ENCODE results near the gene PAQR9.

Gene PAQR9

GRCh38 chr3:142915636-142916035 is 47.8 kb downstream of the PAQR9 start:
- WGBS, 2 donors (ENCODE audit: extremely low coverage in 2 of 2, insufficient read length in 2 of 2, insufficient replicate concordance in 1 of 2): no CpG with 5 or more reads among the region's 3 CpGs
- no peak overlapping the region for H2BK12ac ChIP-seq (ENCODE audit: low read length)
- peaks cover 0 to 3% of the 10 kb centered on the region in 2 donors for H3K4me1 ChIP-seq (ENCODE audit: control insufficient read depth in 2 of 2, insufficient read depth in 1 of 2, low read depth in 1 of 2, low read length in 2 of 2)
- H3K36me3 ChIP-seq (replicated peaks in 1 of 2; ENCODE audit: control insufficient read depth in 2 of 2, insufficient read depth in 2 of 2, low read length in 2 of 2): no peaks in the 10 kb centered on the region
- no peak overlapping the region for H3K27ac ChIP-seq (replicated peaks; ENCODE audit: low read length)
- no peak overlapping the region for H2BK120ac ChIP-seq (ENCODE audit: low read depth, low read length)
- H4K8ac ChIP-seq (ENCODE audit: low read depth, low read length): no peak overlapping the region
- H3K18ac ChIP-seq (ENCODE audit: low read length): no peak overlapping the region
- no peak overlapping the region for H4K91ac ChIP-seq (ENCODE audit: low read depth, low read length, poor library complexity)
- no peak overlapping the region for H3K4ac ChIP-seq (ENCODE audit: low read length)
- H2BK5ac ChIP-seq (ENCODE audit: low read length): no peak overlapping the region
- no peak overlapping the region for H3K14ac ChIP-seq (ENCODE audit: low read length)
- no peak for DNase-seq (ENCODE audit: low spot score)
- no peaks in the 10 kb centered on the region for H3K79me1 ChIP-seq (ENCODE audit: low read depth, low read length)
- no peak overlapping the region for H2AK5ac ChIP-seq (ENCODE audit: low read depth, low read length)
- no peak overlapping the region for H3K4me2 ChIP-seq (ENCODE audit: insufficient read depth, low read length, poor library complexity, severe bottlenecking)
- H3K4me3 ChIP-seq (ENCODE audit: low read length in 2 of 2): no peak overlapping the region
- H2BK15ac ChIP-seq (ENCODE audit: low read length): no peak overlapping the region
- H3K23ac ChIP-seq (ENCODE audit: low read depth, low read length, poor library complexity): no peak overlapping the region
- no peak overlapping the region for H2AFZ ChIP-seq (ENCODE audit: low read length)
- no peaks in the 10 kb centered on the region for H3K27me3 ChIP-seq (ENCODE audit: control insufficient read depth in 3 of 3, insufficient read depth in 3 of 3, low read depth in 1 of 3, low read length in 3 of 3)
- H3K9me3 ChIP-seq (replicated peaks in 1 of 2; ENCODE audit: control insufficient read depth in 2 of 2, insufficient read depth in 1 of 2, low read depth in 1 of 2, low read length in 2 of 2): no peaks in the 10 kb centered on the region
- H3K9ac ChIP-seq (ENCODE audit: low read depth, low read length, poor library complexity): no peak overlapping the region

GRCh38 chr3:142914286-142914811 is 49.1 kb downstream of the PAQR9 start:
- no peak overlapping the region for H3K4ac ChIP-seq (ENCODE audit: low read length)
- no peak overlapping the region for H4K91ac ChIP-seq (ENCODE audit: low read depth, low read length, poor library complexity)
- no peaks in the 10 kb centered on the region for H3K9me3 ChIP-seq (replicated peaks in 1 of 2; ENCODE audit: control insufficient read depth in 2 of 2, insufficient read depth in 1 of 2, low read depth in 1 of 2, low read length in 2 of 2)
- no peak overlapping the region for H3K14ac ChIP-seq (ENCODE audit: low read length)
- H3K36me3 ChIP-seq (replicated peaks in 1 of 2; ENCODE audit: control insufficient read depth in 2 of 2, insufficient read depth in 2 of 2, low read length in 2 of 2): no peaks in the 10 kb centered on the region
- H3K18ac ChIP-seq (ENCODE audit: low read length): no peak overlapping the region
- H2BK15ac ChIP-seq (ENCODE audit: low read length): no peak overlapping the region
- H2AFZ ChIP-seq (ENCODE audit: low read length): no peak overlapping the region
- no peak overlapping the region for H4K8ac ChIP-seq (ENCODE audit: low read depth, low read length)
- no peaks in the 10 kb centered on the region for H3K27me3 ChIP-seq (ENCODE audit: control insufficient read depth in 3 of 3, insufficient read depth in 3 of 3, low read depth in 1 of 3, low read length in 3 of 3)
- peaks cover 0 to 7% of the 10 kb centered on the region in 2 donors for H3K4me1 ChIP-seq (ENCODE audit: control insufficient read depth in 2 of 2, insufficient read depth in 1 of 2, low read depth in 1 of 2, low read length in 2 of 2)
- H2AK5ac ChIP-seq (ENCODE audit: low read depth, low read length): no peak overlapping the region
- no peak overlapping the region for H3K4me3 ChIP-seq (ENCODE audit: low read length in 2 of 2)
- DNase-seq (ENCODE audit: low spot score): no peak
- H3K23ac ChIP-seq (ENCODE audit: low read depth, low read length, poor library complexity): no peak overlapping the region
- H3K9ac ChIP-seq (ENCODE audit: low read depth, low read length, poor library complexity): no peak overlapping the region
- no peaks in the 10 kb centered on the region for H3K79me1 ChIP-seq (ENCODE audit: low read depth, low read length)
- no peak overlapping the region for H3K4me2 ChIP-seq (ENCODE audit: insufficient read depth, low read length, poor library complexity, severe bottlenecking)
- WGBS, 2 donors (ENCODE audit: extremely low coverage in 2 of 2, insufficient read length in 2 of 2, insufficient replicate concordance in 1 of 2): no CpG with 5 or more reads among the region's 3 CpGs
- H2BK12ac ChIP-seq (ENCODE audit: low read length): no peak overlapping the region
- H2BK5ac ChIP-seq (ENCODE audit: low read length): no peak overlapping the region
- no peak overlapping the region for H2BK120ac ChIP-seq (ENCODE audit: low read depth, low read length)
- H3K27ac ChIP-seq (replicated peaks; ENCODE audit: low read length): no peak overlapping the region

GRCh38 chr3:142913432-142913831 is 50.0 kb downstream of the PAQR9 start:
- Histone ChIP-seq H2AFZ (ENCODE audit: low read length) (no peak overlapping the region), H3K4me2 (ENCODE audit: insufficient read depth, low read length, poor library complexity, severe bottlenecking) (no peak overlapping the region), H3K9ac (ENCODE audit: low read depth, low read length, poor library complexity) (no peak overlapping the region), H3K14ac (ENCODE audit: low read length) (no peak overlapping the region), H2BK120ac (ENCODE audit: low read depth, low read length) (no peak overlapping the region), H3K27ac (replicated peaks; ENCODE audit: low read length) (no peak overlapping the region), H2AK5ac (ENCODE audit: low read depth, low read length) (no peak overlapping the region), H4K8ac (ENCODE audit: low read depth, low read length) (no peak overlapping the region), H3K36me3 (replicated peaks in 1 of 2; ENCODE audit: control insufficient read depth in 2 of 2, insufficient read depth in 2 of 2, low read length in 2 of 2) (no peaks in the 10 kb centered on the region), H3K4ac (ENCODE audit: low read length) (no peak overlapping the region), H3K23ac (ENCODE audit: low read depth, low read length, poor library complexity) (no peak overlapping the region), H2BK15ac (ENCODE audit: low read length) (no peak overlapping the region), H2BK12ac (ENCODE audit: low read length) (no peak overlapping the region), H4K91ac (ENCODE audit: low read depth, low read length, poor library complexity) (no peak overlapping the region), H3K9me3 (replicated peaks in 1 of 2; ENCODE audit: control insufficient read depth in 2 of 2, insufficient read depth in 1 of 2, low read depth in 1 of 2, low read length in 2 of 2) (no peaks in the 10 kb centered on the region), H3K18ac (ENCODE audit: low read length) (no peak overlapping the region), H3K4me3 (ENCODE audit: low read length in 2 of 2) (no peak overlapping the region), H3K79me1 (ENCODE audit: low read depth, low read length) (no peaks in the 10 kb centered on the region), H3K4me1 (ENCODE audit: control insufficient read depth in 2 of 2, insufficient read depth in 1 of 2, low read depth in 1 of 2, low read length in 2 of 2) (peaks cover 0 to 7% of the 10 kb centered on the region in 2 donors), H2BK5ac (ENCODE audit: low read length) (no peak overlapping the region), H3K27me3 (ENCODE audit: control insufficient read depth in 3 of 3, insufficient read depth in 3 of 3, low read depth in 1 of 3, low read length in 3 of 3) (no peaks in the 10 kb centered on the region)
- WGBS, 2 donors (ENCODE audit: extremely low coverage in 2 of 2, insufficient read length in 2 of 2, insufficient replicate concordance in 1 of 2): no CpG with 5 or more reads among the region's 1 CpG
- no peak for DNase-seq (ENCODE audit: low spot score)

GRCh38 chr3:142912402-142913172 is 50.9 kb downstream of the PAQR9 start:
- H4K91ac ChIP-seq (ENCODE audit: low read depth, low read length, poor library complexity): no peak overlapping the region
- no peak overlapping the region for H2BK120ac ChIP-seq (ENCODE audit: low read depth, low read length)
- no peak overlapping the region for H3K18ac ChIP-seq (ENCODE audit: low read length)
- no peaks in the 10 kb centered on the region for H3K9me3 ChIP-seq (replicated peaks in 1 of 2; ENCODE audit: control insufficient read depth in 2 of 2, insufficient read depth in 1 of 2, low read depth in 1 of 2, low read length in 2 of 2)
- no peak overlapping the region for H2BK5ac ChIP-seq (ENCODE audit: low read length)
- no peak overlapping the region for H3K4me2 ChIP-seq (ENCODE audit: insufficient read depth, low read length, poor library complexity, severe bottlenecking)
- H3K79me1 ChIP-seq (ENCODE audit: low read depth, low read length): no peaks in the 10 kb centered on the region
- H3K14ac ChIP-seq (ENCODE audit: low read length): no peak overlapping the region
- no peak overlapping the region for H3K23ac ChIP-seq (ENCODE audit: low read depth, low read length, poor library complexity)
- peaks cover 0 to 7% of the 10 kb centered on the region in 2 donors for H3K4me1 ChIP-seq (ENCODE audit: control insufficient read depth in 2 of 2, insufficient read depth in 1 of 2, low read depth in 1 of 2, low read length in 2 of 2)
- no peak for DNase-seq (ENCODE audit: low spot score)
- no peak overlapping the region for H4K8ac ChIP-seq (ENCODE audit: low read depth, low read length)
- H3K27ac ChIP-seq (replicated peaks; ENCODE audit: low read length): no peak overlapping the region
- H2BK15ac ChIP-seq (ENCODE audit: low read length): no peak overlapping the region
- H3K9ac ChIP-seq (ENCODE audit: low read depth, low read length, poor library complexity): no peak overlapping the region
- no peaks in the 10 kb centered on the region for H3K36me3 ChIP-seq (replicated peaks in 1 of 2; ENCODE audit: control insufficient read depth in 2 of 2, insufficient read depth in 2 of 2, low read length in 2 of 2)
- no peak overlapping the region for H2AK5ac ChIP-seq (ENCODE audit: low read depth, low read length)
- H2BK12ac ChIP-seq (ENCODE audit: low read length): no peak overlapping the region
- no peaks in the 10 kb centered on the region for H3K27me3 ChIP-seq (ENCODE audit: control insufficient read depth in 3 of 3, insufficient read depth in 3 of 3, low read depth in 1 of 3, low read length in 3 of 3)
- no peak overlapping the region for H3K4me3 ChIP-seq (ENCODE audit: low read length in 2 of 2)
- no peak overlapping the region for H3K4ac ChIP-seq (ENCODE audit: low read length)
- no CpG with 5 or more reads among the region's 6 CpGs for WGBS, 2 donors (ENCODE audit: extremely low coverage in 2 of 2, insufficient read length in 2 of 2, insufficient replicate concordance in 1 of 2)
- H2AFZ ChIP-seq (ENCODE audit: low read length): no peak overlapping the region

All from neuronal stem cell (in vitro differentiated cells).